Body of pancreas (tissue), 4 donors: Measurements from ENCODE around the gene ATF3. TPM values are rescaled to one million over a fixed set of nuclear protein-coding genes. Genes with fewer than 3 reads are reported as not detected.

Experiments
- ATAC-seq: fragments of 150-250 bp; one replicate; pipeline ENCODE4 v1.9.1; 2016
- DNase-seq, 4 donors: peaks; one replicate each; pipeline ENCODE4 v3.0.0-alpha.2; 2019
- H3K27ac ChIP-seq, 4 donors: fragments of 200-600 bp; sonication (generic); 1 replicate in 3 of 4; 2 replicates in 1 of 4; pipeline versions ENCODE4 v1.5.1 to v1.6.1; 2016 to 2019; ENCODE audit warnings: mild to moderate bottlenecking in 1 of 4, mixed read lengths in 1 of 4, moderate library complexity in 1 of 4
- H3K27me3 ChIP-seq, 2 donors: fragments of 200-600 bp; sonication (generic); one replicate each; pipeline ENCODE4 v1.6.0; 2016; ENCODE audit warnings: mild to moderate bottlenecking in 1 of 2
- H3K36me3 ChIP-seq, 2 donors: fragments of 200-600 bp; sonication (generic); replicated peaks in 1 of 2; 2 replicates each; pipeline ENCODE4 v1.5.1; 2016; ENCODE audit warnings: low read depth in 2 of 2; ENCODE audit not compliant: insufficient read depth in 1 of 2
- H3K4me1 ChIP-seq: fragments of 200-600 bp; sonication (generic); one replicate; pipeline ENCODE4 v1.6.0; 2016
- H3K4me3 ChIP-seq, 2 donors: fragments of 200-600 bp; sonication (generic); 1 replicate in 1 of 2; 2 replicates in 1 of 2; pipeline ENCODE4 v1.5.1; 2016 to 2019
- H3K9me3 ChIP-seq, 3 donors: fragments of 200-600 bp; sonication (generic); 1 replicate in 2 of 3; 2 replicates in 1 of 3; pipeline ENCODE4 v1.5.1; 2016
- CTCF ChIP-seq, 7 experiments: fragments of 450-650 bp in 4 of 7; fragments of 200-600 bp in 3 of 7; sonication (generic) in 3 of 7; IDR thresholded peaks; one replicate each; pipeline ENCODE4 v1.5.1; 2016 to 2019; ENCODE audit warnings: antibody characterized with exemption in 7 of 7
- POLR2A ChIP-seq, 3 donors: fragments of 450-650 bp; IDR thresholded peaks; one replicate each; pipeline ENCODE4 v1.6.1; 2016; ENCODE audit warnings: antibody characterized with exemption in 3 of 3, mild to moderate bottlenecking in 2 of 3
- WGBS, 2 donors: methylation state at CpG; one replicate each; pipeline ENCODE4 v1.1.5; 2017; 5-methylcytosine and 5-hydroxymethylcytosine counted together
- intact Hi-C: fragments of 100-400 bp; cut with DNase I; formaldehyde crosslinking; loops from one replicate; pipeline ENCODE4 v1.15.1; 2023
- total RNA-seq, 2 donors: library from RNA; depleted of rRNA; stranded (reverse); fragments of >200 nt; gene quantifications; one replicate each; pipeline ENCODE4 v1.1.0, GENCODE V29; 2016

Gene ATF3
- total RNA-seq, 2 donors from 2014 or later, result 8.6 to 27.0 TPM

DNA sequence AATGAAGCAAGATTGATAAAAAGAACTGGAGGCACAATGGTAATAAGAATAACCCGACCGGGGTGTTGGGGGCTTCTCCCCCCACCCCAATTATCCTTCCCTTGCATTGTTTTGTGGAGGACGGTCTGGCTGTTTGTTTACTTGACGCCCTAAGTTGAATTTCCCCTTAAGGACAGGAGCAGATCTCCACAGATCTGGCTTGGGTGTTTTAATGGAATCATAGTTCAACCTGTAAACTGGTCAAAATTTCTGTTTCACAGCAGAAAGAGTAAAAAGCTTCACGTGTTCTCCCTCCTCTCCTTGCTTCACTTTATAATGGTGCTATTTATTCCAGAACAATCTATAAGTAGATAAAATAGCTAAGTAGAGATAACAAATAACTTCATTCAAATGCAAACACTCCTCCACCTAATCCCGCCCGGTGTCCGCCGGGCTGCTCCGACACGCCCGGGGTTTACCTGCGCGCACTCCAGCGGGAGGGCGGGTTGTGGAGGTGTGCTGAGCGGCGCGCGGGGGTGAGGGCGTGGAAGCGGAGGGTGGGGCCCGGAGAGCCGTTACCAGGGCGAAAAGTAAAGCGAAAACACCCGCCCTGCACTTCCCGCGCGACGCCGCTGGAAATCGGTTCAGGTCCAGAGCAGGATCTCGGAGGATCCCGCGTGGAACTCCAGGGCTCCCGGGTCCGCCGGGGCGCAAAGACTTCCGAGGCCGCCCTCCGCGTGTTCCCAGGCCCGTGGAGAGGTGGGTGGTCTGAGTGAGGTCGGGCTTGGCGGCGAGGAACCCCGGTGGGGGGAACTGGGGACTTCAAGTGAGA lies 2.0 kb upstream of the ATF3 start:
- peak; percentile 87 to 90 (median 88) for DNase-seq
- H3K36me3 ChIP-seq, result no peaks in the 10 kb centered on the region
- no peaks in the 10 kb centered on the region for H3K27me3 ChIP-seq
- peak; percentile 90 to 97 (median 92) for TF ChIP-seq POLR2A (IDR thresholded peaks at IDR 0.05)
- TF ChIP-seq CTCF (IDR thresholded peaks at IDR 0.05), result peak in 4 of 7 experiments; percentile 28 to 48 (median 38)
- peak; percentile 43 for ATAC-seq
- peak overlapping the region; percentile 3 to 18 for H3K4me3 ChIP-seq
- peak overlapping the region; percentile 94 to 99 (median 97) for H3K27ac ChIP-seq
- H3K9me3 ChIP-seq, result no peaks in the 10 kb centered on the region
- WGBS, 2 donors, result 1% methylated on average over 24 to 49 of the region's 49 CpGs
- H3K4me1 ChIP-seq, result peaks cover 45% of the 10 kb centered on the region
- intact Hi-C loops, result no loop called here

- Histone ChIP-seq H3K4me1 (peaks cover 52% of the 10 kb centered on the region), H3K27me3 (no peaks in the 10 kb centered on the region), H3K27ac (peak overlapping the region; percentile 94 to 99 (median 97)), H3K36me3 (no peaks in the 10 kb centered on the region), H3K4me3 (peak overlapping the region; percentile 3 to 18), H3K9me3 (no peaks in the 10 kb centered on the region)
- DNase-seq (peak; percentile 65 to 78 (median 76)), ATAC-seq (no peak)
- intact Hi-C loops, result no loop called here
- TF ChIP-seq POLR2A (IDR thresholded peaks at IDR 0.05) (peak; percentile 32 to 73 (median 53)), CTCF (IDR thresholded peaks at IDR 0.05) (no peak)
- 1% methylated on average over 27 to 34 of the region's 34 CpGs for WGBS, 2 donors
These were observed 1.2 kb upstream of the ATF3 start for GRCh38 chr1:212607206-212607912.

GRCh38 chr1:212607913-212608391 lies 609 bp upstream of the ATF3 start:
- peaks cover 52% of the 10 kb centered on the region for H3K4me1 ChIP-seq
- peak overlapping the region; percentile 3 to 18 for H3K4me3 ChIP-seq
- H3K9me3 ChIP-seq, result no peaks in the 10 kb centered on the region
- DNase-seq, result no peak
- no peaks in the 10 kb centered on the region for H3K36me3 ChIP-seq
- peak; percentile 4 for ATAC-seq
- TF ChIP-seq POLR2A (IDR thresholded peaks at IDR 0.05), result peak in 2 of 3 donors; percentile 42 to 81
- peak in 2 of 7 experiments; percentile 2 to 13 for TF ChIP-seq CTCF (IDR thresholded peaks at IDR 0.05)
- 0 to 1% methylated on average over 39 of the region's 39 CpGs for WGBS, 2 donors
- peak overlapping the region; percentile 94 to 99 (median 97) for H3K27ac ChIP-seq
- intact Hi-C loops, result no loop called here
- H3K27me3 ChIP-seq, result no peaks in the 10 kb centered on the region

- Histone ChIP-seq H3K27ac (peak overlapping the region; percentile 98 to 99 (median 98)), H3K4me1 (peaks cover 52% of the 10 kb centered on the region), H3K36me3 (no peaks in the 10 kb centered on the region), H3K27me3 (no peaks in the 10 kb centered on the region), H3K9me3 (no peaks in the 10 kb centered on the region), H3K4me3 (peak overlapping the region; percentile 31 to 73)
- 0% methylated on average over 13 to 73 of the region's 75 CpGs for WGBS, 2 donors
- peak; percentile 20 to 53 (median 36) for TF ChIP-seq CTCF (IDR thresholded peaks at IDR 0.05)
- no peak for TF ChIP-seq POLR2A (IDR thresholded peaks at IDR 0.05)
- ATAC-seq (peak; percentile 9), DNase-seq (peak; percentile 61 to 67 (median 64))
- intact Hi-C loops, result no loop called here
These were observed 569 bp downstream of the ATF3 start for GRCh38 chr1:212608959-212609700.
